ENCODE measurements around the gene VARS2.

Gene VARS2

GRCh38 chr6:30928677-30929076, 14.6 kb downstream of the VARS2 start:
- no peak for DNase-seq (ENCODE audit: low spot score)

GRCh38 chr6:30930506-30930905, 16.5 kb downstream of the VARS2 start:
- no peak for DNase-seq (ENCODE audit: low spot score)

- DNase-seq (ENCODE audit: low spot score), result no peak
Observed at GRCh38 chr6:30931272-30931671, 17.2 kb downstream of the VARS2 start.

GRCh38 chr6:30931969-30932645, 18.1 kb downstream of the VARS2 start, which contains the start of gene SFTA2:
Gene SFTA2 (minus strand): TSS chr6:30932170. CDS start chr6:30932096, 74 bp downstream.
- no peak for DNase-seq (ENCODE audit: low spot score)

- no peak for DNase-seq (ENCODE audit: low spot score)
Observed at GRCh38 chr6:30932665-30933365, 18.8 kb downstream of the VARS2 start.

GRCh38 chr6:30935018-30935417, 21.0 kb downstream of the VARS2 start:
- no peak for DNase-seq (ENCODE audit: low spot score)

GRCh38 chr6:30937265-30937664, 23.2 kb downstream of the VARS2 start:
- DNase-seq (ENCODE audit: low spot score), result no peak

- no peak for DNase-seq (ENCODE audit: low spot score)
Observed at GRCh38 chr6:30938730-30939129, 24.7 kb downstream of the VARS2 start.

- no peak for DNase-seq (ENCODE audit: low spot score)
Observed at GRCh38 chr6:30939473-30939872, 25.4 kb downstream of the VARS2 start.

- DNase-seq (ENCODE audit: low spot score), result no peak
Observed at GRCh38 chr6:30940361-30940986, 26.4 kb downstream of the VARS2 start, which contains the start of gene MUCL3. Gene MUCL3 (plus strand): TSS chr6:30940973. CDS start chr6:30941000, 27 bp downstream.

- no peak for DNase-seq (ENCODE audit: low spot score)
Observed at GRCh38 chr6:30942338-30943060, 28.5 kb downstream of the VARS2 start.

GRCh38 chr6:30944051-30944450, 30.0 kb downstream of the VARS2 start:
- no peak for DNase-seq (ENCODE audit: low spot score)

GRCh38 chr6:30945281-30945680, 31.2 kb downstream of the VARS2 start:
- DNase-seq (ENCODE audit: low spot score), result no peak

- DNase-seq (ENCODE audit: low spot score), result no peak
Observed at GRCh38 chr6:30947231-30947630, 33.2 kb downstream of the VARS2 start.

- no peak for DNase-seq (ENCODE audit: low spot score)
Observed at GRCh38 chr6:30948811-30949210, 34.8 kb downstream of the VARS2 start.

- no peak for DNase-seq (ENCODE audit: low spot score)
Observed at GRCh38 chr6:30951907-30952469, 38.0 kb downstream of the VARS2 start.

- DNase-seq (ENCODE audit: low spot score), result no peak
Observed at GRCh38 chr6:30954631-30955366, 40.8 kb downstream of the VARS2 start.

GRCh38 chr6:30955367-30956042, 41.5 kb downstream of the VARS2 start:
- DNase-seq (ENCODE audit: low spot score), result peak; percentile 70

- DNase-seq (ENCODE audit: low spot score), result no peak
Observed at GRCh38 chr6:30957716-30958115, 43.7 kb downstream of the VARS2 start.

GRCh38 chr6:30960907-30961673, 47.1 kb downstream of the VARS2 start:
- no peak for DNase-seq (ENCODE audit: low spot score)
